NK-92 (cell line): Measurements from ENCODE around the gene PPP3CB.

ENCODE experiments used
- DNase-seq: peaks from one replicate; lab custom pipeline; 2025; ENCODE audit not compliant: unreplicated experiment; lab: John Stamatoyannopoulos, UW

The PPP3CB gene

DNA sequence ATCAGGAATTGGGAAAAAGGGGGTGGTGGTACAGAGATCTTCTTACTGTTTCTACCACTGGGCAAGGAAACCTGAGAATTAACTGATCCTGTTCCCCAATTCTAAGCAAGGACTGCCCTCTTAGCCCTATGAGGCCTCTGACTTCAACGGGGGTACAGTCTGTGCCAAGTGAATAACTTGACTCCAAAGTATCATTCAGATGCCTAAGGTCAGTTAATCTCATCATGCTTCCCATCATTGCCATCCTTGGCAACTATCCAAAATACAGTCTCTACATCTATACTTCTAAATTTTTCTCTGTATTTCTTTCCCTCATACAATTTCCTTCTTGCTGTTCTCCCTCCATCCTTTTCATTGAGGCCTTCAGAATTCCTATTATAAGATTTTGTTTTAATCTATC lies 10.5 kb downstream of the PPP3CB start:
- no peak for DNase-seq

GRCh38 chr10:73480158-73480557 lies 15.7 kb downstream of the PPP3CB start:
- DNase-seq: no peak

GRCh38 chr10:73478636-73479035 lies 17.2 kb downstream of the PPP3CB start:
- no peak for DNase-seq

- DNase-seq: no peak
These were observed 24.6 kb downstream of the PPP3CB start for GRCh38 chr10:73471226-73471625.

DNA sequence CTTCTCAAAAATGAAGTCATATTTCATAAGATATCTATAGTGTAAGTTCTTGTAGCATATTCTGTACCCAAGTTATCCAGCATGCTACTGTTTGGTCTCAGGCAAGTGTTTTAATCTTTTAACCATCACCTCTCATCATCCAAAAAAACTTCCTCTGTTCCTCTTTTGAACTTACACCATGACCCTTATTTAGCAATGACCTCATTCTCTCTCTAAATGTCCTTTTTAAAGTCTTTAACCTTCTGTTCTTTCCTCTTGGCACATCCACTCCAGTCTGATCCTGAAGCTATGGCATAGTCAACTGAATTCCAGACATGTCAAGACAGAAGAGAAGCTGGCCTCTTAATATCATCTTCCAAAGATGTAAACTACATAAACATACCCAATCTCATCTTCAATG lies 26.2 kb downstream of the PPP3CB start:
- no peak for DNase-seq

DNA sequence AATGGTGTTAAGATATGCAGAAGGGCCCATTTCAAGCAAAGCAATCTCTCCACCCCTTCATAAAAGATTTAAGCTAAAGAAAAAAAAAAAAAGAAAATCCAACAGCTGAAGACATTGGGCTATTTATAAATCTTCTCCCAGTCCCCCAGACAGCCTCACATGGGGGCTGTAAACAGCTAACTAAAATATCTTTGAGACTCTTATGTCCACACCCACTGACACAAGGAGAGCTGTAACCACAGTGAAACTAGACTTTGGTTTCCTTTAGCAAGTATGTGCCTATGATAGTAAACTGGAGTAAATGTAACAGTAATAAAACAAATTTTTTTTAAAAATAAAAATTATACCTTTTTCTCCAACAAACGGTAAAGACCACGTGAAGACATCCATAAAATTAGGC lies 28.6 kb downstream of the PPP3CB start:
- no peak for DNase-seq

DNA sequence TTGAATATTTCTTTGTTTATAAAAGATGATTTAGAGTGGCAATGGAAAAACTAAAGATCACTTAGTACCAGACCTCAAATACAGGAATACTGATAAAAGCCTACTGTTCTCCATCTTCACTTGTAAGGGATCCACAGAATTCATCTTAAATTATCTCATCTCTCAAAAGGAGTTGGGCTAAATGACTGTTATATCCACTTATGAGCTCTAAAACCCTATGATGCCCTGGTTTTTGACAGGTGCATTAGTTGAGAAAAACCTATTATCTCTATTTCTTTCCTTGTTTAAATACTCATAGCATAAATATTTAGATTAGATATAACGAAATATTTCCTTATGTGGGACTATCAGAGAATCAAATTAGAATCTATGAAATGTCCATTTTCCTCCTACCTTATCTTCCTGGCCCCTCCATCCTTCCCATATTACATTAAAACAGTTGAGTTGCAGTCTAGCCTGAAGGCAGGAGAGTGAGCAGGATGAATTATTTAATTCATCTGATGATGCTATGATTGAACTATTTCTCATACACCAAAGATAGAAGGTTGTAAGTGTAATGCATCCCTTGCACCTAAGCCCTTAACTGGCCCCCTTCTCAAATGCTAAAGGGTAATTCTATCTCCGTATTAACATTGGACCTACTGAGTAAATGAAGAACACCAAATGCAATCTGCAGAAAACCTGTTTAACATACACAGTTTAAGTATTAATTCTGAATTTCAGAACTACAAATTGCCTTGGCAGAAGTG lies 29.7 kb downstream of the PPP3CB start:
- DNase-seq: no peak

- no peak for DNase-seq
These were observed 34.9 kb downstream of the PPP3CB start for GRCh38 chr10:73460897-73461296.

DNA sequence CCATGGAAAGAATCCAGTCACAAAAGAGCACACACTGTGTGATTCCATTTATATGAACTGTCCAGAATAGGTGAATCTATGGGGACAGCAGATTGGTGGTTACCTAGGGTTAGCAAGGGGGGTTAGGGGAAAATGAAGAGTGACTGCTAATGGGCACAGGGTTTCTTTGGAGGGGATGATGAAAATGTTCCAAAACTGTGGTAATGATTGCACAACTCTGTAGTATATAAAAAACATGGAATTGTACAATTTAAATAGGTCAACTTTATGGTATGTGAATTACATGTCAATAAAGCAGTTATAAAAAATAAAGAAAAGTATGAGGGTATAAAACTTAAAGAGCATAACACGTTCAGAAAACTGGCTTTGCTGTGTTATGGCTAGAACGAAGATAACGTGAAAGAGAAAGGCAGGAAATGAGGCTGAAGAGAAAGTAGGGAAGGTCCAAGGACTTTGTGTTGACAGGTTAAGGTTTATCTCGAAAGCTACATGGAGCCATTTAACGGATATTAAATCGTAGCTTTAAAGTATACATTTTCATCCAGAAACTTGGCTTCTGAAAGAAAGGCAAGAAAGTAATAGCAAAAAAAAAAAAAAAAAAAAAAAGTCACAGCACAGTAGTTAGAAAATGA lies 36.0 kb downstream of the PPP3CB start:
- DNase-seq: no peak

- DNase-seq: no peak
These were observed 39.5 kb downstream of the PPP3CB start for GRCh38 chr10:73456187-73456890.

GRCh38 chr10:73449113-73449512 lies 46.7 kb downstream of the PPP3CB start:
- DNase-seq: no peak

GRCh38 chr10:73448384-73448783 lies 47.4 kb downstream of the PPP3CB start:
- DNase-seq: no peak

DNA sequence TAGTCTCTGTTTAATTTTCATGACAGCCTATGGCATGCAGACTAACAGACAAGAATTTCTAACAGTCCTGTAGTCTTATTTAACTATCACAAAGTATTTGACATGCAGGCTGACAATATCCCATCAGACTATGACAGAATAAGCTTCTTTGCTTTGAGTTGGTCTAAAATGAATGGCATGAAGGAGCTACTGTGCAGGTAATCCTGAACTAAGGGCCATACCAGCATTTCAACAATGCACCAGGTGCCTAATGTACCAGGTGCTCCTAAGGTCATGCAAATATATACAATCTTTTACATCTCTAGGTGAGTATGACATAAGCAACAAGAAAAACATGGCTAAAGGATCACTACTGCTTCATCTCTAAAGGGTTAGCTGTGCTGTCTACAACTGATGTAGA lies 48.9 kb downstream of the PPP3CB start:
- no peak for DNase-seq

DNA sequence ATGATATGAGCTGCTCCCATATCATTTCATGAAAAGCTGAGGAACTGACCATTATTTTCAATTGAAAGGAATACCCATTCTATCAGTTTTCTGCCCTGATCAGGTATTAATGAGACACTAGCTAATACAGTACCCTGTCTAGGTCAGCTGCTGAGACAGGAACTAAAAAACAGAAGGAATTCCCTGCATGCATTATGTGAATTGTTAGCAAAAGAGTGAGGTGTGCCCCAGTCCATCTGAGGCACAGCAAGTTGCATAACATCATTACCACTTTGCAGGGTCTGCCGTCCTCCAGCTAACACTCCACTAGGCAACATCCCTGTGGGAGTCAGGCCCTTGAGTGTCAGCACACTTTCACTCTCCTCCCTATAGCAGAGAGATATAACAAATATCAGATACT lies 51.4 kb downstream of the PPP3CB start:
- DNase-seq: no peak

DNA sequence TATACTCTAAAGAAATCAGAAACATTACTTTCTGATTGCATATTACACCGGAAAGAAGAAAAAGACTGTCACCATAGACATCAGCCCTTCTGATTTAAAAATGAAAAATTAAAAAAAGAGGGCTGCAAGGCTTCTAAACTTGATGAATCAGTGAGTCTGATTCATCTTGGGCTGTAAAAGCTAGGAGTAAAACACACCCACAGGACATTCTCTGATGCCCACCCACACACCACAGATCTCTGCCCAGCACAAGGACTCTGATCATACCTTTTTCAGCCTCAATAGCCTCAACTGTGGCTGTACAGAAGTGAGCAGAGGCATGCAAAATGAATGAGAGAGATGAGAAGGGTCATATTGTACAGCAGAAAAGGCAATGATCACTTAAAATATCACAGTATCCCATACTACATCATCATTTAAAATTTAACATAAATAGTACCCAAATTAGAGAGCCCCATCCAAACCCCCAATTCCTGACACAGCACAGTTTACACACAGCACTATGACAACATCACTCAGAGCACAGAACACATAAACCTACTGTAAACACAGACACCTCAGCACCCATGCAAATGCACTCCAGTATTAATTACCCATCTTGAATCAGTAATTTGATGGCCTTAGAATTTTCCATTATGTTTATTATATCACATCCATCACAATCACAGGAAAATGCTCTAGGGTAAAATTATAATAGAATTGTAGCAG lies 56.1 kb downstream of the PPP3CB start:
- DNase-seq: no peak

DNA sequence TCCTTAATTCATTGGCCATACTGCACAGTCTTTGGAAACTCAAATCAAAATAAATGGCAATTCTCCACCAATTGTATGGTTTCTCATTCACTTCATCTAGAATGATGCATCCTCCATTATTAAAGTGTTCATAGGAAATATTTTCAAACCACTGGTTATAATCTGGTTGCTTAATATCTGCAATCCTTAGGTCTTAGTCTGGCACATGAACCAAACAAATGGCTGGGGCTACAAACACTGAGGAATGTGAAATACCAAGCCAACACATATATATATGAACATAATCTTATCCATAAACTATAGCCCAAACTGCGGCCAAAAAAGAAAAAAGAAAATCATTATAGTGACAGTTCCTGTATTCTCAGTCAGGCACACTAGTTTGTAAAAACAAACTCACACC lies 56.8 kb downstream of the PPP3CB start:
- DNase-seq: no peak

GRCh38 chr10:73433538-73433867 lies 62.3 kb downstream of the PPP3CB start, which contains the start of gene MSS51:
Gene MSS51, minus strand, starts transcription at chr10:73433561. Its CDS starts 5,277 bp downstream, at chr10:73428284.
- no peak for DNase-seq

DNA sequence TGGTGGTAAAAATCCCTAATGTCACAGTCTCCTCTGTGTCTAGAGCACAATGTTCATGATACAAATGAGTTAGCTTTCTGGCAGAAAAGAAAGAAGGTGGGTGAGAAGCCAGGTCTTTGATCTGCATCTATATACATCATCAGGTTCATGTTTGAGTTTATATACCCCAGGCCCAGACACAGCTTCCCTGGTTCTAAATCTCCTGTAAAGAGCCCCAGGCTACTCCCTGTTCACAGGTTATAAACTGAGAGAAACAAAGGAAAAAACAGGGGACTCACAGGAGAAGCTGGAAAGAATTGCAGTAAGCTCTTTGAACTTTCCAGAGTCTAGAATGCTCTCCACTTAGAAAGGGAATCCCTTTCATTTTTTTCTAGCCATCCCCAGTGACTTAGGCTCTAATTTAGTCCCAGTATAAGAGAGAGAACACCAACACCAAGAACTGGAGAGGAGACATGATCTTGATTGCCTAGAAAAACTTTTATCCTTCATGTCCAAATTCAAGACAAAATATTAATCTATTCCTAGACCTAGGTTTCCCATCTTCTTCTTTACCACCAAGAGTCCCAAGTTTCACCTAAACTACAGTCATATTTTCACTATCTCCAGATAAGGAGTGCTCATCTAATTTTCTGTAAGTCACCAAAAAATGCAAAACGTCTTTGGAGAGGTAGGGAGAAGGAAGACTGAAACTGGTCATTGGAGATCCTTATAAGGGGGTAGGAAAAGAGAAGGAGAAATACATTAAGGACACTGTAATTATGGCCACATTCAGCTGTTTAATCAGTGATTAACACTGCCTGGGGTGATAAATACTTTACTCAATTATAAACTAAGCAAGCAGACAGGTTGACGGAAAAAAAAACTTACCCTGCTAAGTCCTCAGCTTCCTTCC lies 62.9 kb downstream of the PPP3CB start:
- no peak for DNase-seq

DNA sequence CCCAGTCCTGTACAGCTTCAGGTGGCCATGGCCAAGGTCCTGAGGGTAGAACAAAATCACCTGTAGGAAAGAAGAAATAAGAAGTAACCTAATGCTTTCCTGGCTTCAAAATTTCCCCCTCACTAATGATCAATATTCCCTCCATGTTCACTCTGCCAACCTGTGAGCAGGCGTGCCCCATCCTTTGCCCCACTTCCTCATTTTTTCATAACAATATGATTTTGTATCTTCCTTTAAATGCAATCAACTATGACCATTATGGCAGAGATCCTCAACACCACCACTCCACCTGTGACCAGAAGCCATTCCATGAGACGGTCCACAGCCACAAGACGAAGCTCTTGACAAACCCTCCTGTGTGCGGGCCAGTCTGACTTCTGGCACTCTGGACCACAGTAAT lies 69.5 kb downstream of the PPP3CB start:
- no peak for DNase-seq

GRCh38 chr10:73424478-73424877 lies 71.3 kb downstream of the PPP3CB start:
- no peak for DNase-seq

GRCh38 chr10:73423309-73423708 lies 72.5 kb downstream of the PPP3CB start:
- no peak for DNase-seq
